HG03064 (cell line): Measurements from ENCODE around the gene PHPT1.
"Not testable (repeated sequence)": the region's sequence is repeated elsewhere in the genome, so short reads cannot be mapped to it uniquely, and the experiment has no call there.

Experiments
- ATAC-seq: cut with Tn5 transposase; IDR thresholded peaks from one replicate; pipeline ENCODE4 v1.9.1; 2021; ENCODE audit warnings: low read depth; ENCODE audit not compliant: unreplicated experiment

PHPT1 gene

DNA sequence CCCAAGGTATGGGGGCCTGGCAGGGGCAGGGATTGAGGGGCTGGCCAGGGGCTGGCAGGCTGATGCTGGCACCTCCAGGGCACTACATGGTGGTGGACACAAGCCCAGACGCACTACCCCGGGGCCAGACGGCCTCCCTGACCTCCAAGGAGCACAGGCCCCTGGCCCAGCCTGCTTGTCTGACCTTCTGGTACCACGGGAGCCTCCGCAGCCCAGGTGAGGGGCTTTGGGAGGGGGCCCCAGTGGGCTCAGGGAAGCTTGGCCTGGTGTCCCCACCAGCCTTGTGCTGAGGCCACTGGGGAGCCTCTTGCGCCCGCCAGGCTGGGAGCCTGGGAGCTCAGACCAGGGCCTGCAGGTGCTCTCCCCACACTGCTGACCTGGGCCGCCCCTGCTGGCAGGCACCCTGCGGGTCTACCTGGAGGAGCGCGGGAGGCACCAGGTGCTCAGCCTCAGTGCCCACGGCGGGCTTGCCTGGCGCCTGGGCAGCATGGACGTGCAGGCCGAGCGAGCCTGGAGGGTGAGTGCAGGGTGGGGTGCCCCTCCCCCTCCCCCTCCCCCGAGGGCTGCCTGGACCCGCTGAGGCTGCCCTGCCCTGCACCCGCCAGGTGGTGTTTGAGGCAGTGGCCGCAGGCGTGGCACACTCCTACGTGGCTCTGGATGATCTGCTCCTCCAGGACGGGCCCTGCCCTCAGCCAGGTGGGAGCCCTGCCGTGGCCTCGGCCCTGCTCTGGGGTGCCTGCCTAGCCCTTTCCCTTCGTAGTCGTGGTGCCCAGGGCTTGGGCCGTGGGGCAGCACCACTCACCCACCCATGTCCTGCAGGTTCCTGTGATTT lies 8.6 kb downstream of the PHPT1 start:
- ATAC-seq = no peak

DNA sequence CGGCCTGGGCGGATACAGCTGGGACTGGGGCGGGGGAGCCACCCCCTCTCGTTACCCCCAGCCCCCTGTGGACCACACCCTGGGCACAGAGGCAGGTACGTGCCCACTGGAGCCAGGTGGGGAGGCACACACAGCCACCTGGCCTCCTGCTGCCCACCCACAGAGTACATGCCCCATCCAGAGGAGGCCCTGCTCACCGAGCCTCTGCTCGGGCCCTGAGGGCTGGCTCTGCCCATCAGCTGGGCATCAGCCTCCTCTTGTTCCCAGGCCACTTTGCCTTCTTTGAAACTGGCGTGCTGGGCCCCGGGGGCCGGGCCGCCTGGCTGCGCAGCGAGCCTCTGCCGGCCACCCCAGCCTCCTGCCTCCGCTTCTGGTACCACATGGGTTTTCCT lies 9.2 kb downstream of the PHPT1 start:
- ATAC-seq = no peak

DNA sequence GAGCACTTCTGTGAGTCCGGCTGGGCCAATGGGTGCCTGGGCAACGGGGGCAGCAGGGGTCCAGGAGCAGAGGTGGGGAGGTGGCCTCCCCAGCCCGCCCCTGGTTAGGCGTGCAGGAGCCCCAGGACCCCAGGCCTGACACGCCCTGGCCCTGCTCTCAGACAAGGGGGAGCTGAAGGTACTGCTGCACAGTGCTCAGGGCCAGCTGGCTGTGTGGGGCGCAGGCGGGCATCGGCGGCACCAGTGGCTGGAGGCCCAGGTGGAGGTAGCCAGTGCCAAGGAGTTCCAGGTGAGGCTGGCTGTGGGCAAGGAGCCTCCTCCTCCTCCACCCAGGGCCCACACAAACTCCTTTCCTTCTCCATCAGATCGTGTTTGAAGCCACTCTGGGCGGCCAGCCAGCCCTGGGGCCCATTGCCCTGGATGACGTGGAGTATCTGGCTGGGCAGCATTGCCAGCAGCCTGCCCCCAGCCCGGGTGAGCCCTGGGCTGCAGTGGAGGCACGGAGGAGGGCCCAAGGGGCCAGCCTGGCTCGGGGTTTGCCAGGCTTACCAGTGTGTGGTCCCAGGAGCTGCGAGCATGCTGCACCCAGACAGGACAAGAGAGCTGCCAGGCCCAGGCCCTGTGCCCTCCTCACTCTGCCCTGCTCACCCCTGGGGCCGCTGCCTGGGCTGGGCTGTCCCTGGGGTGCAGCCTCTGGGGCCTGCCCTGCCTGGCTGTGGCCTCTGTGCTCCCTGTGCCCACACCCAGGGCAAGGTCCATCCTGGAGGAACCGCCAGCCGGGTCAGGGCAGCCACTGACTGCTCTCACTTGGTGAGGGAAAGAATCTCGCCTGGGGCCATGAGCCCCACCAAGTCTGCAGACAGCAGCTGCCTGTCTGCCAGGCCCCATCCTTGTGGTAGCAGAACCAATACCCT lies 9.9 kb downstream of the PHPT1 start:
- no peak for ATAC-seq

DNA sequence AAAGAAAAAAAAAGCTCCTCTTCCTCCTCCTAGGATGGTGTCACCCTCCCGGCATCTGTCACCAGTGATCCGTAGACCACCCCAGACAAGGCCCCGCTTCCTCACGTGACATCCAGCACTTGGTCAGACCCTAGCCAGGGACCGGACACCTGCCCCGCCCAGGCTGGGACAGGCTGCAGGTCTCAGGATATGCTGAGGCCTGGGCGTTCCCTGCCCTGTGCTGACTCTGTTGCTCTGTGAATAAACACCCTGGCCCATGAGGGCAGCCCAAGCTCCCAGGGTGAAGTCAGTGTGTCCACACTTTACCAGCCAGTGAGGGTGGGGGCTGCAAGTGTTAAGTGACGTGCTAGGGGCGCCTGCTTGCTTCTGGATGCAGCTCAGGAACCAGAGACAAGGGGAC lies 11.3 kb downstream of the PHPT1 start:
- no peak for ATAC-seq

DNA sequence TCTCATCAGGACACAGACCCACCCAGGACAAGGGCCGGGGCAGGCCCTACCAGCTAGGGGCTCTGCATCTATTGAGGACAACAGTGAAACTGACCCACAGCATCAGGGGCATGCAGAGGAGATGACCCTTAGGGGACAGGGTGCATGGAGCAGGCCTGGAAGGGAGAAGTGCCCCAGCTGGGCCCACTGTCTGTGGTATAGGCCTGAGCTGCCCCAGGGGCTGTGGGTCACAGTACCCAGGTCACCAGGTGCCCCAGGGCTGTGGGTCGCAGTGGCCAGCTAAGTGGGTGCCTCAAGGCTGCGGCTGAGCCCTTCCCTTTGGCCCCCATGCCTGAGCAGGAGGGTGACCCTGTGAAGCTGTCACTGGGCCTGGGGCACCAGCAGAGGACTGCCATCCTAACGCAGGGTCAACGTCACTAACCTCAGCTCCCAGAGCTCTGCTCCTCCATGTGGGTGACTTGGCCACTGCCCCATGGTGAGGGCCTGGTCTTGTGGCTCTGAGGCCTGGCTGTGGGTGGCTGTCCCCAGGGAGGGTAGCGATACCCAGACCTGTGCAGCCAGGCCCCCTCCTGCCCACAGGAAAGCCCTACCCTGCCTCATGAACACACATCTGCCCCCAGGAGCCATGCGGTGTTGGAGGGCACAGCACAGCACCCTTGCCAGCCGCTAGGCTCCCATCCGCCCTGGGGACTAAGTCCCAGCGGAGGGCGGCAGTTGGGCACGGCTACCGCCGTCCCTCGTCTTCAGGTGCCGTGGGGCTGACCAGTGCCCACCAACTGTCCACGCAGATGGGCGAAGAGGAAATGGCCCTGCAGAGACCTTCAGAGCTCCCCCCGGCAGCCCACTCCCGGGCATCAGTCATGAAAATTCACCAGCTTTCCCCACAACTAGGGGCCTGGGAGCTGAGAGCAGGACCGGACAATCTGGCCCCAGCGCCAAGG lies 12.0 kb downstream of the PHPT1 start:
- ATAC-seq = no peak

DNA sequence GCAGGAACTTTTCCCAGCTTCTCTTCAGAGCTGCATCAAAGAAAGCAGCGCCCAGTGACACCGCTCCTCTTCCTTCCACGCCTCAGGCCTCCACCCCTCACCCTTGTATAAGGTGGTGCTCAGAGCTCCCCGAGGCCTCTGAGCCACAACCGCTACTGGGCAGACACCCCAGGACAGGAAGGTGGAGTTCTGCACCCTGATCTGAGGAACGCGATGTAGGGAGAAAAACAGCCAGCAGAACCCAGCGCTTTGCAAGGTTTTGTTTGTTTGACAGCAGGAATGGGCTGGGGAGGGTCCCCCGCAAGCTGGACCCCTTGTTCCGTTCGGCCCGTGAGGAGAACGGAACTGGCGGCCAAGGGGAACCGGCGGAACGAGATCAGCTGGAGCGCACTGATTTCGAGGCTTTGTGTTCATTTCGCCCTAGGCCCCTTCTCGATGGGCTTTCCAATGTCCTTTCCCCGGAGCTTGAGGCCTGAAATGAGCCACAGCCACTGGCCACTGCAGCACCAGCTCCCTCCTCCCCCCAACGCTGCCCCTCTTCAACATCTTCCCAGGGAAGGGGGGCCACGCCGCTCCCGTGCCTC lies 12.8 kb downstream of the PHPT1 start:
- no peak for ATAC-seq

DNA sequence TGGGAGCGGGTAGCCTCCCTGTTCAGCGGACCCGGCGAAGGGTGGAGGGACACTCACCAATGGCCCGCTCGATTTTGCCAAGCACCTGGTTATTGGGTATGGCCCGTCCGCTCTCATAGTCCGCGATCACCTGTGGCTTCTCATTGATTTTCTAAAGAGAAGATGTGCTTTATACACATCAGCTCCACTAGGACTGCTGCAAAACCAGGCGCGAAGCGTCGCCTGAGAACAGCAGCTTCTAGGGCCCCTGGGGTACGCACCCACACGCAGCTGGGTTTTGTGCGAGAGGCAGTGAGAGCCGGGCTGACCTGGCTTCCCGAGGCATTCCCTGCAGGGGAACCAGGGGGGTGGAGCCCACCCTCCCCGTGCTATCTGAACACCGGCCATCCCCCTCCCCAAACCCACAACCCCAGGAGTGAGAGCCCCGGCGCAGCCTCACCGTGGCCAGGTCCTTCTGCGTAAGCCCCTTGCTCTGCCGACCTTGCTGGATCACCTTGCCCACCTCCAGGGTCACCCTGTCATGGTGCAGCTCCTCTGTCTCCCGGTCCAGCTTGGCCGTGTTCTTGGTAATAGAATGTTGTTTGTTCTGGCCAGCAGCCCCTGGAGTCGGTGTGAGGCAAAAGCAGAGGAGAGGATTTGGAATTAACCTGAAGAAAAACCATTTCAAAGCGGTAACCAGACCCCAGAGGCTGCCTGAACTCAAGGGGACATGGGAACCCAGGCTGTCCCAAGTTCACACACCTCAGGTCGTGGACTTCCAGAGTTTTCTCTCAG lies 13.8 kb downstream of the PHPT1 start:
- no peak for ATAC-seq

DNA sequence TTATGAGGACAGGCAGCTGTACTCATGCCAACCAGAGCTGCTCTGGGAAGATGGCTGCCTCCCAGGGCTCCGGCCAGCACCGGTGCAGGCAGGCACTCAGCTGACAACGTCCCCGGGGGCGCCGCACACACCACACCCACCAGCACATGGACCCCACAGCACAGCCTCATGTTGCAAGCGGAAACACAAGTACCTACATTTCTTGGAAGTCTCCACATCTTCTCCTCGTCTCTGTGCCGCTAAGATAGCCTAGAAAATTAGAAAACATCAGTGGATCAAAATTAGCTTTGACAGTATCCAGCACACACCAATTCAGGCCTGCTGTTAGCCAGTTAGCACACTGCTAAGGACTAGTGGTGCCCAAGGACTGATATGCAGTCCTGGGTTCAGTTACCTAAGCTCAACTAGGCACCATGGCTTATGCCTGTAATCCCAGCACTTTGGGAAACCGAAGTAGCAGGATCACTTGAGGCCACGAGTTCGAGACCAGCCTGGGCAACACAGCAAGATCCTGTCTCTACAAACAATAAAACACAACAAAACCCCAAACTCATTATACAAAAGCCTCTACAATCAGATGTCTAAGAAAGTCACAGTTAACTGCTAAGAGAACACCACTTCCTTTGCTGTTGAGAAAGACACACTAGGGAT lies 14.5 kb downstream of the PHPT1 start:
- no peak for ATAC-seq

DNA sequence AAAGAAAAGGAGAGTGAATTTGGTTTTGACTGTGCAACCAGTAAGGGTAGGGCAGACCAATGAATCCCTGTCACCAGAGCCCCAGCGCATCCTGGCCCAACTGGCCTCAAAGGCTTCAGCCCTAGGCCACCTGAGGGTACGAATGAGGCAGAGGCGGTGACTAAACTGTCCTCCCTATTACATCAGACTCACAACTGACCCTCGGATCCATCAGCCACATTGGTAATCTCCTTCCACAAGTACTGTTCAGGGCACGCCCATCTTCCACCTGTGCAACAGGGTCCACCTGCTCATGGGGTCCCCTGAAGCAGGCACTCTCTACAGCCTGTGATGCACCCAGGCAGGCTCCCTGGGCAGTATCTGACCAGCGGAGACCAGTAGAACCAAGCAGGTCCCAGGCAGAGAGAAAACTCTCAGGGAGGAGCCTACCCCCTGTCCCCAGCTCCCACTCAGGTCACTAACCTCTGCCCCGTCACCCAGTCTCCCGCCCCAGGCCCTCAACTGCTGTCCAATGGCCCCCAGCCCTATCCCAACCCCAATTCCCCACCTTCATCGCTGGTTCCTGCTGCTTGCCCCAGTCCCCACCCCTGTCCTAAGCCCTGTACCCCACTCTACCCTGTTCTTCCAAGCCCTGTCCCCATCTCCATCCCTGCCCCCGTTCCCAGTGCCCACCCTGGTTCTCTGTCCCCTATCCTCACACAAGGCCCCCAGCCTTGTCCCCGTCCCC lies 16.0 kb downstream of the PHPT1 start:
- ATAC-seq = no peak

DNA sequence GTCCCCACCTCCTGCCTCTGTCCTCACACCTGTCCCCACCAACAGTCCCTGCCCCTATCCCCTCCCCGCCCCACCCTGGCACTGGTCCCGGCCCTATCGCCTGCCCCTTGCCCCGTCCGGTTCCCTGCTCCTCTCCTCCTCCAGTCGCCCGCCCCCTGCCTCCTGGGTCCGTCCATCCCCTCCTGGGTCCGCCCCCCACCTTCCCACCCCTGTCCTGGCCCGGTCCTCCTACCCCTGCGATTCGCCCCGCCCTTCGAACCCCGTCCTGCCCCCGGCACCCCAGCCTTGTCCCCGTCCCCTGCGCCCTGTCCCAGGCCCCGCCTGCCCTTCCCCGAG lies 16.5 kb downstream of the PHPT1 start:
- no peak for ATAC-seq

DNA sequence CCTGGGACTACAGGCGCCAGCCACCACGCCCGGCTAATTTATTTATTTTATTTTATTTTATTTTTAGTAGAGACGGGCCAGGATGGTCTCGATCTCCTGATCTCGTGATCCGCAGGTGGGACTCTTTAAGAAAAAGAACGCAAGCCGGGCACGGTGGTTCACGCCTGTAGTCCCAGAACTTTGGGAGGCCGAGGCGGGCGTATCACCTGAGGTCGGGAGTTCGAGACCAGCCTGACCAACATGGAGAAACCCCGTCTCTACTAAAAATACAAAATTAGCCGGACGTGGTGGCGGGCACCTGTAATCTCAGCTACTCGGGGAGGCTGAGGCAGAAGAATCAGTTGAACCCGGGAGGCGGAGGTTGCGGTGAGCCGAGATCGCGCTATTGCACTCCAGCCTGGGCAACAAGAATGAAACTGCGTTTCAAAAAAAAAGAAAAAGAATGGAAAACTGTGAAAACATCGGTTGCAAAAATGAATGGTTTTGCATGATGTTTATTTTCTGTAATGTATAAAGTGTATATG lies 17.8 kb downstream of the PHPT1 start:
- ATAC-seq = not testable (repeated sequence)

DNA sequence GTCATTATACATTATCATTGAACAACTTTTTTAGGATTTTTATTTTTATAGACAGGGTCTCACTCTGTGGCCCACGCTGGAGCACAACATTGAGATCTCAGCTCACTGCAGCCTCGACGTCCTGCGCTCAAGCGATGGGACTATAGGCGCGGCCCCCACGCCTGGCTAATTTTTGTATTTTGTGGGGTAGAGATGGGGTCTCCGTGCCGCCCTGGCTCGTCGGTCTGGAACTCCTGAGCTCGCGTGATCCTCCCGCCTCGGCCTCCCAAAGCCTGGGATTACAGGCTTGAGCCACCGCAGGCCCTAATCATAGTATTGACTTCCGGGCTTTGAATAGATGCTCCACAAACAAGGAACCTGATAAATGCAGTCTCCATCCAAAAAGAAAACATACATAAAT lies 18.3 kb downstream of the PHPT1 start:
- no peak for ATAC-seq

DNA sequence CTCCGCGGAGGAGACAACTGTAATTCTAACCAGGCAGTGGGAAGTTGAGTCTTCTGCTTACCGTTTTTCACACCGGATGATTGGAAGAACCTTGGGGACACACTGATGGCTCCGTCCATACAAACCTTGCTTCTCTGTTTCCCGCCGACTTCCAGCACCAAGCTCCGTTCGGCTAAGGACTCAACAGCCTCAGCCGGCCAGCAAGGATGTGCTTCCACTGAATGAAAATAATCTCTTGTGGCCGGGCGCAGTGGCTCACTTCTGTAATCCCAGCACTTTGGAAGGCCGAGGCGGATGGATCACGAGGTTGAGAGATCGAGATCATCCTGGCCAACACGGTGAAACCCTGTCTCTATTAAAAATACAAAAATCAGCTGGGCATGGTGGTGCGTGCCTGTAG lies 18.7 kb downstream of the PHPT1 start:
- no peak for ATAC-seq

DNA sequence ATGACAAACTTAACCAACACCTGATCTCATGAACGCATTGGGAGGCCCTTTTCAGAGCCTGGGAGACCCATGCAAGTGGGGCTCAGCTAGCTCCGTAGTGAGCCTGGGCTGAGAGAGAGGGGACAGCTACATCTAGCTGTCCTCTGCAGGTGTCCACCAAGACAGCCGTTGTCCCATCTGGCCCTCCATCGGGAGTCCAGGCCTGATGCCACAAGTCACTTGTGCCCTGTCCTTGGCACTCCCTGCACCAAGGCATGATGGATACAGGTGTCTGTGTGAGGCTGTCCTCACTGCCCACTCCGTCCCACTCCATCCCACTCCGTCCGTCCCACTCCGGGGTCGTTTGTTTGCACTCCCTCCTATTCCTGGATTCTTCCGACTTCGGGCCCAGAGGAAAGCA lies 19.4 kb downstream of the PHPT1 start:
- no peak for ATAC-seq

DNA sequence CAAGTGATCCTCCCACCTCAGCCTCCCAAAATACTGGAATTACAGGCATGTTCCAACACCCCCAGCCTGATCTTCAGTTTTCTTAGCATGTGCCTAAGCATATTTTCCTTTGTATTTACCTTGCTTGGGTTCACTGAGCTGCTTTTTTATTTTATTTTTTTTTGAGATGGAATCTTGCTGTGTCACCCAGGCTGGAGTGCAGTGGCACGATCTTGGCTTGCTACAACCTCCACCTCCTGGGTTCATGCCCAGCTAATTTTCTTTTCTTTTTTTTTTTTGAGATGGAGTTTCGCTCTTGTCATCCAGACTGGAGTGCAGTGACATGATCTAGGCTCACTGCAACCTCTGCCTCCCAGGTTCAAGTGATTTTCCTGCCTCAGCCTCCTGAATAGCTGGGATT lies 20.4 kb downstream of the PHPT1 start:
- ATAC-seq = not testable (repeated sequence)

DNA sequence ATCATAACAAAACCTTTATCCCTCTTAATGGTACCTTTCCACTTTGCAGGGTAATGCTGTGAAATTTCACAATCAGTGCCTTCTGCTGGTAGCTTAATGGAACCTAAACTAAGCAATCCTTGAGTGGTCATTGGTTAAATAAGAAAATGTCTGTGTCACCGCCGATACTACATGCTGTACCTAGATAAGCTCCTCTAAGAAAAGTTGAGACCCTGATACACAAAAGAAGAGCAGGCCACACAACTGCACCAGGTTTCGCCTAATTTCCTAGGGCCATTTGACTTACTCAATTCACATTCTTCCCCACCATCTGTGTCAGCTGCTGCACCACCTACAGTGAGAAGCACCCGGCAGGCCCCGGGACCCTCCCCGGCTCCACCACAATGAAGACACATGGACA lies 25.9 kb downstream of the PHPT1 start:
- no peak for ATAC-seq

DNA sequence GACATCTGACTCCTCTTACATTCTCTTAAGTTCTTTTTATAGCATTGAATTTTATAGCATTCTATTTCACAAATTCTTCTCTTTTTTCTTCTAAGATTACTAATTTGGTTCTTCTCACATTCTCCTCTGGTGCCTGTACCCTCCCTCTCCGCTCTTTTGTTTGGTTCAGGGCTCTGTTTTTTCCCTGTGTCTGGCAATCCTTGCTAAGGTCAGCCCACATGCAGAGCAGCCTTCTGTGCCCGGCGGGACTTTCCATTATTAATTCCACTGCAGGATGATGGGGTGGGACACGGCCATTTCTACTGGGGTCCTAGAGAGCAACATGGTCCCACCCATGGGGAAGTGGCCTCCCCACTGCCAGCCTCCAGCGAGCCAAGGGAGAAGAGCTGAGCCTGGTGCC lies 27.3 kb downstream of the PHPT1 start:
- ATAC-seq = no peak

DNA sequence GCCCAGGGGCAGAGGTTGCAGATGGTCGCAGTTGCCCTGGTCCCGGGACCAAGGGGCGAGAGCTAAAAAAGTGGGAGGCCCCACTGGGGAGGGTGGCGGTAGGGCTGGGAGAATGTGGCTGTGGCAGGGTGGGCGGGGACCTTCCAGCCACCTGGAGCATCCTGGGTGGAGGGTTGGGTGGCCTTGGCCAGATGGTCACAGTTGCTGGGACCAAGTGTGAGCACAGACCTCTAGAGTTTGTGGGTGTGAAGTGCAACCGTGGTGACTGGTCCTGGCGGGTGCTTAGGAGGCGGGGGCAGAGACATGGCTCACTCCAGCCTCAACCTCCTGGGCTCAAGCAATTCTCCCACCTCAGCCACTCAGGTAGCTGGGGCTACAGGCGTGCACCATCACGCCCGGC lies 31.4 kb downstream of the PHPT1 start:
- no peak for ATAC-seq
